OCI-LY3 (cell line): ENCODE data around the gene PRR7.

ENCODE experiments used
- H2AFZ ChIP-seq: fragments of 200-600, 300-600 bp; shearing (Covaris generic); 2 replicates; pipeline ENCODE4 v1.6.0; 2014; ENCODE audit warnings: antibody characterized with exemption, low read depth, low read length
- H3K27ac ChIP-seq: fragments of 200-600, 300-600 bp; sonication (generic); 2 replicates; pipeline ENCODE4 v1.5.1; 2014; ENCODE audit warnings: mild to moderate bottlenecking, low read length, moderate library complexity, mixed read lengths
- H3K27me3 ChIP-seq: fragments of 200-600, 300-600 bp; sonication (generic); 2 replicates; pipeline ENCODE4 v1.6.1; 2014; ENCODE audit warnings: low read depth, low read length, mixed read lengths
- H3K36me3 ChIP-seq: fragments of 200-600, 300-600 bp; sonication (generic); replicated peaks from 2 replicates; pipeline ENCODE3; 2014; ENCODE audit warnings: low read depth, low read length, mixed read lengths
- H3K4me1 ChIP-seq: fragments of 300-600, 200-600 bp; sonication (generic); 2 replicates; pipeline ENCODE4 v1.6.1; 2014; ENCODE audit warnings: low read length, mixed read lengths
- H3K4me2 ChIP-seq: fragments of 200-600, 300-600 bp; sonication (generic); 2 replicates; pipeline ENCODE4 v1.6.1; 2014; ENCODE audit warnings: low read length, mixed read lengths
- H3K4me3 ChIP-seq: fragments of 300-600, 200-600 bp; sonication (generic); 2 replicates; pipeline ENCODE4 v1.5.1; 2014; ENCODE audit warnings: antibody characterized with exemption, mild to moderate bottlenecking, low read length, moderate library complexity
- H3K79me2 ChIP-seq: fragments of 300-600, 200-600 bp; shearing (Covaris generic); 2 replicates; pipeline ENCODE4 v1.6.1; 2014; ENCODE audit warnings: mild to moderate bottlenecking, low read length, mixed read lengths
- H3K9ac ChIP-seq: fragments of 300-600, 200-600 bp; shearing (Covaris generic); 2 replicates; pipeline ENCODE4 v1.6.0; 2014; ENCODE audit warnings: mild to moderate bottlenecking, low read length, moderate library complexity
- H3K9me3 ChIP-seq: fragments of 200-600, 300-600 bp; shearing (Covaris generic); 2 replicates; pipeline ENCODE4 v1.6.1; 2014; ENCODE audit warnings: low read length, mixed read lengths; ENCODE audit not compliant: insufficient read depth
- H4K20me1 ChIP-seq: fragments of 200-600, 300-600 bp; sonication (generic); 2 replicates; pipeline ENCODE4 v1.6.1; 2016; ENCODE audit warnings: low read length, mixed read lengths; ENCODE audit not compliant: insufficient read depth
- CTCF ChIP-seq: fragments of 200-600, 300-600 bp; sonication (generic); IDR thresholded peaks from 2 replicates; pipeline ENCODE4 v1.5.1; 2014; ENCODE audit warnings: antibody characterized with exemption, low read length, low read depth
- EZH2phosphoT487 ChIP-seq: fragments of 200-600 bp; shearing (Covaris generic); IDR thresholded peaks from 2 replicates; pipeline ENCODE4 v1.6.1; 2018; ENCODE audit warnings: antibody characterized with exemption, mixed run types, low read depth

PRR7 gene

GRCh38 chr5:177504086-177505056, 57.8 kb downstream of the PRR7 start:
- peaks cover 6% of the 10 kb centered on the region for H3K27me3 ChIP-seq
- H3K4me2 ChIP-seq: no peak overlapping the region
- no peak overlapping the region for H2AFZ ChIP-seq
- H3K4me1 ChIP-seq: peaks cover 38% of the 10 kb centered on the region
- H3K9ac ChIP-seq: no peak overlapping the region
- peaks cover 26% of the 10 kb centered on the region for H4K20me1 ChIP-seq
- TF ChIP-seq EZH2phosphoT487: no peak
- TF ChIP-seq CTCF: no peak
- no peak overlapping the region for H3K4me3 ChIP-seq
- H3K9me3 ChIP-seq: no peaks in the 10 kb centered on the region
- H3K79me2 ChIP-seq: no peaks in the 10 kb centered on the region
- no peak overlapping the region for H3K27ac ChIP-seq
- peaks cover 5% of the 10 kb centered on the region for H3K36me3 ChIP-seq

- Histone ChIP-seq H3K9me3 (no peaks in the 10 kb centered on the region), H3K79me2 (no peaks in the 10 kb centered on the region), H3K27ac (no peak overlapping the region), H3K4me1 (peaks cover 45% of the 10 kb centered on the region), H3K4me2 (no peak overlapping the region), H3K27me3 (no peaks in the 10 kb centered on the region), H4K20me1 (peaks cover 26% of the 10 kb centered on the region), H3K4me3 (no peak overlapping the region), H3K36me3 (peaks cover 5% of the 10 kb centered on the region), H3K9ac (no peak overlapping the region), H2AFZ (no peak overlapping the region)
- TF ChIP-seq CTCF (no peak), EZH2phosphoT487 (no peak)
Observed at GRCh38 chr5:177505075-177505474, 58.5 kb downstream of the PRR7 start.
